Activated naive CD8-positive, alpha-beta T cell treated with anti-CD3 and anti-CD28 coated beads for 36 hours (primary cell): ENCODE results near the gene LYZL1. TPM values are rescaled to one million over a fixed set of nuclear protein-coding genes. Genes with fewer than 3 reads are reported as not detected.
"Not testable (repeated sequence)": the region's sequence is repeated elsewhere in the genome, so short reads cannot be mapped to it uniquely, and the experiment has no call there.

Experiments used
- DNase-seq: peaks from one replicate; pipeline ENCODE4 v3.0.0; 2021
- H3K27ac Mint-ChIP-seq: one replicate; pipeline ENCODE4 v1.8.0; 2022; ENCODE audit warnings: mild to moderate bottlenecking, moderate library complexity, mixed read lengths
- H3K27me3 Mint-ChIP-seq: one replicate; pipeline ENCODE4 v1.8.0; 2022; ENCODE audit warnings: mild to moderate bottlenecking, mixed read lengths
- H3K36me3 Mint-ChIP-seq: one replicate; pipeline ENCODE4 v1.8.0; 2021; ENCODE audit warnings: mild to moderate bottlenecking, mixed read lengths
- H3K4me1 Mint-ChIP-seq: one replicate; pipeline ENCODE4 v1.8.0; 2021; ENCODE audit warnings: mixed read lengths
- H3K4me3 Mint-ChIP-seq: one replicate; pipeline ENCODE4 v1.8.0; 2022; ENCODE audit warnings: mild to moderate bottlenecking, moderate library complexity, mixed read lengths
- H3K9me3 Mint-ChIP-seq: one replicate; pipeline ENCODE4 v1.8.0; 2022; ENCODE audit warnings: mixed read lengths
- total RNA-seq, 2 experiments: library from RNA; stranded (reverse); gene quantifications; one replicate each; pipeline ENCODE4 v1.2.3, GENCODE V29; 2021

The LYZL1 gene
- total RNA-seq, 2 experiments from 2014 or later, result not detected

GRCh38 chr10:29276251-29276850 lies 12.5 kb upstream of the LYZL1 start:
- H3K27me3 Mint-ChIP-seq, result no peaks in the 10 kb centered on the region
- H3K9me3 Mint-ChIP-seq, result no peaks in the 10 kb centered on the region
- H3K27ac Mint-ChIP-seq, result no peak overlapping the region
- H3K36me3 Mint-ChIP-seq, result no peaks in the 10 kb centered on the region
- H3K4me3 Mint-ChIP-seq, result no peak overlapping the region
- no peaks in the 10 kb centered on the region for H3K4me1 Mint-ChIP-seq
- DNase-seq, result no peak

GRCh38 chr10:29277296-29277695 lies 11.6 kb upstream of the LYZL1 start:
- H3K27ac Mint-ChIP-seq, result no peak overlapping the region
- no peaks in the 10 kb centered on the region for H3K4me1 Mint-ChIP-seq
- H3K9me3 Mint-ChIP-seq, result no peaks in the 10 kb centered on the region
- H3K4me3 Mint-ChIP-seq, result no peak overlapping the region
- DNase-seq, result no peak
- no peaks in the 10 kb centered on the region for H3K27me3 Mint-ChIP-seq
- H3K36me3 Mint-ChIP-seq, result no peaks in the 10 kb centered on the region

- Mint-ChIP-seq H3K4me3 (no peak overlapping the region), H3K4me1 (no peaks in the 10 kb centered on the region), H3K36me3 (no peaks in the 10 kb centered on the region), H3K27ac (no peak overlapping the region), H3K9me3 (no peaks in the 10 kb centered on the region), H3K27me3 (no peaks in the 10 kb centered on the region)
- DNase-seq, result no peak
Measured at GRCh38 chr10:29279779-29280487, 8.9 kb upstream of the LYZL1 start.

DNA sequence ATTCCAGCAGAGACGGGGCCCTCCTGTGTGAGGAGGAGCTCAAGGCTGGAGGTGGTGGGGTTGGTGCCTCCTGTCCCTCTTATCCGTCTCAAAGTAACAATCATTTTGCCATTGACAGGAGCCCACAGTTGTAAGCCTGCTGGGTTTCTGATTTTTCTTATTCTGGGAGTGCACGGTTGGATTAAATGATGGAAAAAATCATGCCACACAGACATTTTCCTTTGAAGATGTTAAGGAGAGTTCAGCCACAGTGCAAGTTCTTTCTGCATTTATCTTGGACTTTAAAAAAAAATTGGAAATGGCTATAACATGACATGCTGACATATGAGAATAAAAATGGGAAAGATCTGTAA lies 8.4 kb upstream of the LYZL1 start:
- Mint-ChIP-seq H3K27ac (no peak overlapping the region), H3K4me3 (no peak overlapping the region), H3K36me3 (no peaks in the 10 kb centered on the region), H3K27me3 (peaks cover 3% of the 10 kb centered on the region), H3K9me3 (no peaks in the 10 kb centered on the region), H3K4me1 (no peaks in the 10 kb centered on the region)
- DNase-seq, result no peak

DNA sequence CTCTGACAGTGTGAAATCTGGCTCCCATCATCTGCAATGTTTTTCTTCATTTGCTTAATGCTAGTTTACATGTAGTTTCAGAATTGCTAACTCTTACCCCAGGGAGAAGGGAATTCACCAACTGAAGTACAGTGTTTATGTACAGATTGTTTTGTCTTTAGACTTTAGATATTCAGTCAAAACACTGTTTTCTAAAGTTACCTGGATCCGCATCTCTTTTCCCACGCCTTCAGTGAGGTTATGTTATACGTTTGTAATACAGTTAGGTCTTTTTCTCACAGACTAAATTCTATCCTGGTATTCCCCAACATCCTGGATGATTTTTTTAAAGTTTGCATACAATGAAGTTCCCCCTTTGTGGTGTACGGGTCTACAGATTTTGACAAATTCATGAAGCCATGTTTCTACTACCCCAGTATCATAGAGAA lies 3.2 kb upstream of the LYZL1 start:
- DNase-seq, result no peak
- H3K27ac Mint-ChIP-seq, result no peak overlapping the region
- H3K9me3 Mint-ChIP-seq, result no peaks in the 10 kb centered on the region
- H3K27me3 Mint-ChIP-seq, result peaks cover 34% of the 10 kb centered on the region
- H3K4me1 Mint-ChIP-seq, result no peaks in the 10 kb centered on the region
- no peak overlapping the region for H3K4me3 Mint-ChIP-seq
- no peaks in the 10 kb centered on the region for H3K36me3 Mint-ChIP-seq

GRCh38 chr10:29287635-29288034 lies 1.2 kb upstream of the LYZL1 start:
- Mint-ChIP-seq H3K27me3 (peaks cover 38% of the 10 kb centered on the region), H3K27ac (no peak overlapping the region), H3K4me1 (no peaks in the 10 kb centered on the region), H3K36me3 (no peaks in the 10 kb centered on the region), H3K4me3 (no peak overlapping the region), H3K9me3 (no peaks in the 10 kb centered on the region)
- no peak for DNase-seq

DNA sequence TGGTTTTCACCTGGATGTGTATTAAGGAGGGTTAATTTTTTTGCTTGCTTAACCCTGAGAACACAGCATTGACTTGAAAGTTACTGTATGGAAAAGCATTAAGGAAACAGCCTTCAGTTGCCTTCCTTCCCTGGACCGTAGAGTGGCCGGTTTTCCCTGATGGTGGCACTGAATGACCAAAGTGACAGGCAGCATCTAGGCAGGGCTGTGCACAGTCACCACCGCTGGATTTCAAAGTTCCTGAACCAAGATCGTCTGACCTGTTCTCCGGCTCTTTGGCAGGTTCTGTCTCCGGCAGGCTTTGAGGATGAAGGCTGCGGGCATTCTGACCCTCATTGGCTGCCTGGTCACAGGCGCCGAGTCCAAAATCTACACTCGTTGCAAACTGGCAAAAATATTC lies 2.7 kb downstream of the LYZL1 start:
- not testable (repeated sequence) for H3K27ac Mint-ChIP-seq, H3K4me3 Mint-ChIP-seq, H3K4me1 Mint-ChIP-seq, DNase-seq, H3K36me3 Mint-ChIP-seq, H3K9me3 Mint-ChIP-seq
- peaks cover 46% of the 10 kb centered on the region for H3K27me3 Mint-ChIP-seq

DNA sequence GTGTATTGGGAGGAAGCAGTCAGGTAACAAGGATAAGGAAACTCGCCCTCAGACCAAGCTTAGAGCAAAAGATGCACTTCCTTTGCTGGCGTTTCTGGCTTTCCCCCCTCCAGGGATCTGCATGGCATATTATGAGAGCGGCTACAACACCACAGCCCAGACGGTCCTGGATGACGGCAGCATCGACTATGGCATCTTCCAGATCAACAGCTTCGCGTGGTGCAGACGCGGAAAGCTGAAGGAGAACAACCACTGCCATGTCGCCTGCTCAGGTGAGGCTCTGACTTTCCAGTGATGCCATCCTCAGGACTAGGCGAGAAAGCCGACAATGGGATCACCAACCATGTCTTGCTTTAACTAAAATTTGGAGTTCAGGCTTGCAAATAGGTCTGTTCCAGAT lies 3.5 kb downstream of the LYZL1 start:
- not testable (repeated sequence) for H3K36me3 Mint-ChIP-seq, H3K4me1 Mint-ChIP-seq
- peaks cover 39% of the 10 kb centered on the region for H3K27me3 Mint-ChIP-seq

DNA sequence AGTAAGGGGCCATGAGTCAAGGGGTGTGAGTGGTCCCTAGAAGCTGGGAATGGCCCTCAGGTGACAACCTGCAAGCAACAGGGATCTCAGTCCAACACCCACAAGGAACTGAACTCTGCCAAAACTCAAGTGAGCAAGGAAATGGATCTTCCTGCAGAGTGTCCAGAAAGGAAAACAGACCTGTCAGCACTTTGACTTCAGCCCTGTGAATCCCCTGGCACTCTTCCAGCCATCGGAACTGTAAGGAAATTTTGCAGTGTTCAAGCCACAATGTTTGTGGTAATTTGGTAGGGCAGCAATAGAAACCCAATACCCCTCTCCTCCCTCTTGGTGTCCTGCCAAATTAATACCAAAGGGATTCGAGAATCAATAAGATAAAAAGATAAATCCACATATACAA lies 6.9 kb downstream of the LYZL1 start:
- peaks cover 22% of the 10 kb centered on the region for H3K27me3 Mint-ChIP-seq
- peaks cover 13% of the 10 kb centered on the region for H3K9me3 Mint-ChIP-seq
- H3K4me3 Mint-ChIP-seq, result no peak overlapping the region
- no peak for DNase-seq
- H3K27ac Mint-ChIP-seq, result no peak overlapping the region
- no peaks in the 10 kb centered on the region for H3K4me1 Mint-ChIP-seq
- no peaks in the 10 kb centered on the region for H3K36me3 Mint-ChIP-seq

More for the DNA sequence above, 3.5 kb downstream of the LYZL1 start:
- DNase-seq, H3K27ac Mint-ChIP-seq, H3K4me3 Mint-ChIP-seq, H3K9me3 Mint-ChIP-seq: not testable (repeated sequence)

- peaks cover 29% of the 10 kb centered on the region for H3K27me3 Mint-ChIP-seq
- no peaks in the 10 kb centered on the region for H3K4me1 Mint-ChIP-seq
- H3K4me3 Mint-ChIP-seq, result no peak overlapping the region
- no peak for DNase-seq
- no peak overlapping the region for H3K27ac Mint-ChIP-seq
- H3K9me3 Mint-ChIP-seq, result peaks cover 26% of the 10 kb centered on the region
- peaks cover 3% of the 10 kb centered on the region for H3K36me3 Mint-ChIP-seq
Measured at GRCh38 chr10:29297678-29298077, 8.8 kb downstream of the LYZL1 start.

DNA sequence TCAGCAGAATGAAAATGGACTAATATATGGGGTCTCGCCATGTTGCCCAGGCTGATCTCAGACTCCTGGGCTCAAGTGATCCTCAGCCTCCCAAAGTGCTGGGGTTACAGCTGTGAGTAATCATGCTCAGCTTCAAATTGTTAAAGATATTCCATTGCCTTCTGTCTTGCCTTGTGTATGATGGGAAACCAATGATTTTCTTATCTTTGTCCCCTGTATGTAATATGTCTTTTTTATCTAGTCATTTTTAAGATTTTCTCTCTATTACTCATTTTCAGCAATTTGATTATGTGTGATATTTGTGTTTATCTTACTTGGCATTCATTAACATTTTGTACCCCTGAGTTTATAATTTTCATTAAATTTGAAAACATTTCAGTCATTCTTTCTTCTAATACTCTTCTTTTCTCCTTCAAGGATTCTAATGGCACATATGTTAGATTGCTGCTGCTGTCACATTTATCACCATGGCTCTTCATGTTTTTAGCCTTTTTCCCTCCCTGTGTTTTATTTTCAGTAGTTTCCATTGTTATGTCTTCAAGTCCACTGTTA lies 12.6 kb downstream of the LYZL1 start:
- H3K36me3 Mint-ChIP-seq, result peaks cover 3% of the 10 kb centered on the region
- peaks cover 27% of the 10 kb centered on the region for H3K27me3 Mint-ChIP-seq
- no peak overlapping the region for H3K27ac Mint-ChIP-seq
- H3K9me3 Mint-ChIP-seq, result peaks cover 26% of the 10 kb centered on the region
- peaks cover 1% of the 10 kb centered on the region for H3K4me1 Mint-ChIP-seq
- H3K4me3 Mint-ChIP-seq, result no peak overlapping the region
- no peak for DNase-seq

GRCh38 chr10:29302499-29302898 lies 13.6 kb downstream of the LYZL1 start:
- peaks cover 3% of the 10 kb centered on the region for H3K36me3 Mint-ChIP-seq
- no peak for DNase-seq
- peaks cover 27% of the 10 kb centered on the region for H3K27me3 Mint-ChIP-seq
- H3K27ac Mint-ChIP-seq, result no peak overlapping the region
- no peak overlapping the region for H3K4me3 Mint-ChIP-seq
- H3K9me3 Mint-ChIP-seq, result peaks cover 20% of the 10 kb centered on the region
- peaks cover 1% of the 10 kb centered on the region for H3K4me1 Mint-ChIP-seq

GRCh38 chr10:29304264-29304994 lies 15.6 kb downstream of the LYZL1 start:
- H3K4me3 Mint-ChIP-seq, result no peak overlapping the region
- H3K27me3 Mint-ChIP-seq, result peaks cover 27% of the 10 kb centered on the region
- H3K27ac Mint-ChIP-seq, result no peak overlapping the region

DNA sequence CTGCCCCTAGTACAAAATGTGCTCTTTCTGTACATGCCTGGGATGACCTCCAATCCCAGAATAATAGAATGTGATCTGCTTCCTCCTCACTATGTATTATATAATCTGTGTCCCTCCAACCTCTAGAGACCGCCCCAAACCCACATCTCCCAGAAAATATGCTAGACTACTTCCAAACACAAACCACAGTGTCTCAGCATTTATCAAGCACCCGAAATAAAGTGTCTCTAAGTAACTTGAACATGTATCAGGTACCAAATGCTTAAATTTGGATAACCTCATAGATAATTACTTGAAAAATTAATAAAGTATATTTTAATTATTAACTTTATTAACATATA lies 16.1 kb downstream of the LYZL1 start:
- Mint-ChIP-seq H3K4me3 (no peak overlapping the region), H3K4me1 (peaks cover 1% of the 10 kb centered on the region), H3K9me3 (peaks cover 13% of the 10 kb centered on the region), H3K36me3 (peaks cover 3% of the 10 kb centered on the region), H3K27me3 (peaks cover 30% of the 10 kb centered on the region), H3K27ac (no peak overlapping the region)
- no peak for DNase-seq

More at GRCh38 chr10:29304264-29304994, 15.6 kb downstream of the LYZL1 start:
- peaks cover 1% of the 10 kb centered on the region for H3K4me1 Mint-ChIP-seq
- DNase-seq, result peak; percentile 12
- H3K9me3 Mint-ChIP-seq, result peaks cover 13% of the 10 kb centered on the region
- H3K36me3 Mint-ChIP-seq, result peaks cover 3% of the 10 kb centered on the region

- peaks cover 4% of the 10 kb centered on the region for H3K9me3 Mint-ChIP-seq
- no peak overlapping the region for H3K27ac Mint-ChIP-seq
- H3K4me3 Mint-ChIP-seq, result no peak overlapping the region
- H3K36me3 Mint-ChIP-seq, result no peaks in the 10 kb centered on the region
- H3K27me3 Mint-ChIP-seq, result peaks cover 27% of the 10 kb centered on the region
- DNase-seq, result no peak
- H3K4me1 Mint-ChIP-seq, result peaks cover 1% of the 10 kb centered on the region
Measured at GRCh38 chr10:29306688-29307087, 17.8 kb downstream of the LYZL1 start.
